ENCODE measurements around the gene DGKD. TPM values are rescaled to one million over a fixed set of nuclear protein-coding genes. Genes with fewer than 3 reads are reported as not detected.

DGKD gene
- total RNA-seq, 2 donors from 2014 or later, result 21.5 to 63.1 TPM

- no peak overlapping the region for H3K4me3 ChIP-seq
- WGBS, result 88% methylated on average over 20 of the region's 20 CpGs
- intact Hi-C loops (cut with DNase I), result no loop called here
- TF ChIP-seq POLR2AphosphoS5 (IDR thresholded peaks at IDR 0.05) (no peak), POLR2A (IDR thresholded peaks at IDR 0.05) (no peak), CTCF (IDR thresholded peaks at IDR 0.05) (no peak)
- no peak overlapping the region for H3K27ac ChIP-seq
- no peak for DNase-seq (ENCODE audit: low spot score)
- no peaks in the 10 kb centered on the region for H3K36me3 ChIP-seq
- no peaks in the 10 kb centered on the region for H3K4me1 ChIP-seq (replicated peaks)
- H3K9me3 ChIP-seq, result no peaks in the 10 kb centered on the region
- no peaks in the 10 kb centered on the region for H3K27me3 ChIP-seq (replicated peaks; ENCODE audit: insufficient read depth)
These were observed 39.9 kb upstream of the DGKD start for GRCh38 chr2:233314180-233314925.

- WGBS, result 79% methylated on average over 7 of the region's 7 CpGs
- no peak for DNase-seq (ENCODE audit: low spot score)
- no peak overlapping the region for H3K4me3 ChIP-seq
These were observed 36.9 kb upstream of the DGKD start for GRCh38 chr2:233317196-233317943.

GRCh38 chr2:233319256-233319655 lies 35.0 kb upstream of the DGKD start:
- 89% methylated on average over 5 of the region's 5 CpGs for WGBS
- H3K27me3 ChIP-seq (replicated peaks; ENCODE audit: insufficient read depth), result no peaks in the 10 kb centered on the region
- no peak for DNase-seq (ENCODE audit: low spot score)
- H3K4me3 ChIP-seq, result no peak overlapping the region
- intact Hi-C loops (cut with DNase I), result no loop called here
- H3K9me3 ChIP-seq, result no peaks in the 10 kb centered on the region
- no peaks in the 10 kb centered on the region for H3K4me1 ChIP-seq (replicated peaks)
- no peak for TF ChIP-seq POLR2A (IDR thresholded peaks at IDR 0.05)
- TF ChIP-seq CTCF (IDR thresholded peaks at IDR 0.05), result no peak
- TF ChIP-seq POLR2AphosphoS5 (IDR thresholded peaks at IDR 0.05), result no peak
- H3K27ac ChIP-seq, result no peak overlapping the region
- H3K36me3 ChIP-seq, result no peaks in the 10 kb centered on the region

More at GRCh38 chr2:233317196-233317943, 36.9 kb upstream of the DGKD start:
- Histone ChIP-seq H3K9me3 (no peaks in the 10 kb centered on the region), H3K4me1 (replicated peaks) (no peaks in the 10 kb centered on the region), H3K27me3 (replicated peaks; ENCODE audit: insufficient read depth) (no peaks in the 10 kb centered on the region), H3K36me3 (no peaks in the 10 kb centered on the region), H3K27ac (no peak overlapping the region)
- no peak for TF ChIP-seq POLR2A (IDR thresholded peaks at IDR 0.05)
- TF ChIP-seq POLR2AphosphoS5 (IDR thresholded peaks at IDR 0.05), result no peak
- no peak for TF ChIP-seq CTCF (IDR thresholded peaks at IDR 0.05)
- intact Hi-C loops (cut with DNase I), result no loop called here

GRCh38 chr2:233320470-233320869 lies 33.8 kb upstream of the DGKD start:
- TF ChIP-seq CTCF (IDR thresholded peaks at IDR 0.05) (no peak), POLR2AphosphoS5 (IDR thresholded peaks at IDR 0.05) (no peak)
- no peak for DNase-seq (ENCODE audit: low spot score)
- H3K27me3 ChIP-seq (replicated peaks; ENCODE audit: insufficient read depth), result no peaks in the 10 kb centered on the region
- H3K4me3 ChIP-seq, result no peak overlapping the region
- no peaks in the 10 kb centered on the region for H3K36me3 ChIP-seq
- no peaks in the 10 kb centered on the region for H3K9me3 ChIP-seq
- H3K4me1 ChIP-seq (replicated peaks), result no peaks in the 10 kb centered on the region
- WGBS, result 96% methylated on average over 17 of the region's 17 CpGs
- H3K27ac ChIP-seq, result no peak overlapping the region
- intact Hi-C loops (cut with DNase I), result no loop called here

All from prostate gland (tissue), 2 donors.